Keratinocyte (primary cell): ENCODE measurements around the gene DIO3. TPM values are rescaled to one million over a fixed set of nuclear protein-coding genes. Genes with fewer than 3 reads are reported as not detected.

Source experiments
- DNase-seq: peaks from one replicate; pipeline ENCODE4 v3.0.0-alpha.2; 2011; ENCODE audit warnings: low read depth, missing footprints, low spot score
- FAIRE-seq: peaks from 2 replicates; lab custom pipeline; 2011; peaks lifted over from hg19 to GRCh38; lab: Jason Lieb, UNC
- H2AFZ ChIP-seq: 2 replicates; pipeline ENCODE4 v1.6.0; 2012; ENCODE audit warnings: low read length, control low read depth, inconsistent platforms; ENCODE audit not compliant: control insufficient read depth
- H3K27ac ChIP-seq: 2 replicates; pipeline ENCODE4 v1.5.1; 2011; ENCODE audit warnings: low read length; ENCODE audit not compliant: control insufficient read depth, insufficient read depth
- H3K27me3 ChIP-seq: 3 replicates; pipeline ENCODE4 v1.6.0; 2011; ENCODE audit warnings: low read length; ENCODE audit not compliant: control insufficient read depth, insufficient read depth; ENCODE audit errors: extremely low read depth
- H3K36me3 ChIP-seq, 2 experiments: 2 replicates in 1 of 2; 3 replicates in 1 of 2; pipeline ENCODE4 v1.5.1; 2011; ENCODE audit warnings: low read length in 2 of 2, mild to moderate bottlenecking in 1 of 2; ENCODE audit not compliant: control insufficient read depth in 2 of 2, insufficient read depth in 2 of 2; ENCODE audit errors: extremely low read depth in 1 of 2
- H3K4me1 ChIP-seq: 3 replicates; pipeline ENCODE4 v1.5.1; 2011; ENCODE audit warnings: low read length; ENCODE audit not compliant: control insufficient read depth, insufficient read depth; ENCODE audit errors: extremely low read depth
- H3K4me2 ChIP-seq: 3 replicates; pipeline ENCODE4 v1.6.0; 2011; ENCODE audit warnings: low read depth, low read length; ENCODE audit not compliant: control insufficient read depth, insufficient read depth; ENCODE audit errors: extremely low read depth
- H3K4me3 ChIP-seq, 3 experiments: fragments of 200-600 bp in 1 of 3; sonication (generic) in 1 of 3; 2 replicates in 2 of 3; 3 replicates in 1 of 3; pipeline ENCODE4 v1.5.1; 2011 to 2016; ENCODE audit warnings: low read length in 3 of 3, mild to moderate bottlenecking in 3 of 3, control low read depth in 2 of 3, inconsistent platforms in 1 of 3, low read depth in 1 of 3, mixed read lengths in 1 of 3, mixed run types in 1 of 3, moderate library complexity in 1 of 3; ENCODE audit not compliant: control insufficient read depth in 2 of 3, insufficient read depth in 2 of 3; ENCODE audit errors: extremely low read depth in 1 of 3
- H3K79me2 ChIP-seq: 2 replicates; pipeline ENCODE4 v1.6.0; 2012; ENCODE audit warnings: low read length; ENCODE audit not compliant: control insufficient read depth, insufficient read depth
- H3K9ac ChIP-seq: 3 replicates; pipeline ENCODE4 v1.6.0; 2011; ENCODE audit warnings: low read length; ENCODE audit not compliant: control insufficient read depth, insufficient read depth; ENCODE audit errors: extremely low read depth
- H3K9me1 ChIP-seq: 3 replicates; pipeline ENCODE4 v1.6.0; 2011; ENCODE audit warnings: low read length; ENCODE audit not compliant: control insufficient read depth, insufficient read depth; ENCODE audit errors: extremely low read depth
- H3K9me3 ChIP-seq: 2 replicates; pipeline ENCODE4 v1.5.1; 2012; ENCODE audit warnings: low read depth, low read length; ENCODE audit not compliant: control insufficient read depth
- H4K20me1 ChIP-seq: 3 replicates; pipeline ENCODE4 v1.6.0; 2011; ENCODE audit warnings: low read length; ENCODE audit not compliant: control insufficient read depth, insufficient read depth; ENCODE audit errors: extremely low read depth
- CTCF ChIP-seq, 3 experiments: IDR thresholded peaks in 1 of 3; conservative IDR thresholded peaks in 1 of 3; optimal IDR thresholded peaks in 1 of 3; 2 replicates in 2 of 3; 3 replicates in 1 of 3; pipeline versions ENCODE3 to v1.5.1; 2011; ENCODE audit warnings: low read length in 3 of 3, mild to moderate bottlenecking in 3 of 3, moderate library complexity in 2 of 3, control low read depth in 1 of 3, inconsistent platforms in 1 of 3; ENCODE audit not compliant: insufficient read depth in 2 of 3; ENCODE audit errors: extremely low read depth in 1 of 3
- EZH2 ChIP-seq: IDR thresholded peaks from one replicate; pipeline ENCODE4 v1.6.1; 2012; ENCODE audit warnings: inconsistent platforms, mild to moderate bottlenecking, low read length, moderate library complexity
- dilution Hi-C: fragments of 300-500 bp; cut with MboI; formaldehyde crosslinking; loops from one replicate; pipeline ENCODE4 v1.7.0; 2020; ENCODE audit warnings: low sequenced_read_pairs; ENCODE audit not compliant: extremely low pct_ligation_motif_present
- polyA plus RNA-seq, 5 experiments: library from polyadenylated mRNA; depleted of rRNA in 3 of 5; stranded (reverse) in 3 of 5; stranded (forward) in 1 of 5; unstranded in 1 of 5; fragments of >200 nt; gene quantifications; 1 replicate in 1 of 5; 2 replicates in 3 of 5; 3 replicates in 1 of 5; pipeline versions ENCODE4 v1.2.1 to v1.2.3, GENCODE V29; 2011 to 2012; ENCODE audit warnings: missing spikeins in 2 of 5, low read depth in 1 of 5, low replicate concordance in 1 of 5

DIO3 gene
- polyA plus RNA-seq, 1 donor (not counting 4 experiments of a cell fraction or from before 2014, with no cell fraction given): not detected

- no peak for TF ChIP-seq EZH2
- TF ChIP-seq CTCF (optimal IDR thresholded peaks at IDR 0.05 in 1 of 3, IDR thresholded peaks at IDR 0.05 in 1 of 3, conservative IDR thresholded peaks at IDR 0.05 in 1 of 3; ENCODE audit: extremely low read depth in 1 of 3, insufficient read depth in 2 of 3, low read length in 3 of 3): no peak
- Histone ChIP-seq H3K4me3 (no peak overlapping the region), H2AFZ (no peak overlapping the region), H4K20me1 (no peaks in the 10 kb centered on the region), H3K9ac (no peak overlapping the region), H3K4me1 (no peaks in the 10 kb centered on the region), H3K27me3 (no peaks in the 10 kb centered on the region), H3K9me3 (peaks cover 2% of the 10 kb centered on the region), H3K9me1 (no peaks in the 10 kb centered on the region), H3K27ac (no peak overlapping the region), H3K79me2 (no peaks in the 10 kb centered on the region), H3K4me2 (no peak overlapping the region), H3K36me3 (no peaks in the 10 kb centered on the region)
- DNase-seq: no peak
- dilution Hi-C loops: no loop called here
- no peak for FAIRE-seq
These were observed 33.3 kb upstream of the DIO3 start for GRCh38 chr14:101527987-101528386.

GRCh38 chr14:101529079-101529478 lies 32.2 kb upstream of the DIO3 start:
- H3K27ac ChIP-seq: no peak overlapping the region
- no peaks in the 10 kb centered on the region for H3K27me3 ChIP-seq
- peaks cover 2% of the 10 kb centered on the region for H3K9me3 ChIP-seq
- no peaks in the 10 kb centered on the region for H3K4me1 ChIP-seq
- no peaks in the 10 kb centered on the region for H3K36me3 ChIP-seq
- TF ChIP-seq EZH2 (no peak), CTCF (optimal IDR thresholded peaks at IDR 0.05 in 1 of 3, IDR thresholded peaks at IDR 0.05 in 1 of 3, conservative IDR thresholded peaks at IDR 0.05 in 1 of 3; ENCODE audit: extremely low read depth in 1 of 3, insufficient read depth in 2 of 3, low read length in 3 of 3) (no peak)
- H3K79me2 ChIP-seq: no peaks in the 10 kb centered on the region
- no peak overlapping the region for H3K9ac ChIP-seq
- H3K4me2 ChIP-seq: no peak overlapping the region
- no peak overlapping the region for H3K4me3 ChIP-seq
- H4K20me1 ChIP-seq: no peaks in the 10 kb centered on the region
- dilution Hi-C loops: no loop called here
- H2AFZ ChIP-seq: no peak overlapping the region
- H3K9me1 ChIP-seq: no peaks in the 10 kb centered on the region
- FAIRE-seq (no peak), DNase-seq (no peak)
